AG04449 (cell line): ENCODE measurements around the gene TMPRSS9.

Experiments used
- CTCF ChIA-PET: fragments of 350-600 bp; formaldehyde crosslinking; extraction: SDS; loops from one replicate; lab custom pipeline; 2021; ENCODE audit warnings: antibody characterized with exemption; lab: Yijun Ruan, JAX
- POLR2A ChIA-PET: fragments of 400-600, 350-600 bp; formaldehyde crosslinking; extraction: SDS; loops from one replicate; lab custom pipeline; 2020; ENCODE audit warnings: antibody characterized with exemption, inconsistent platforms; lab: Yijun Ruan, JAX
- DNase-seq: peaks from one replicate; pipeline ENCODE4 v3.0.0-alpha.2; 2010; ENCODE audit warnings: low read depth, low spot score
- H3K4me3 ChIP-seq: 2 replicates; pipeline ENCODE4 v1.5.1; 2011; ENCODE audit warnings: low read depth, mild to moderate bottlenecking, control low read depth, low read length
- TF ChIP-seq, protein P1 (sequence below): IDR thresholded peaks from one replicate; pipeline ENCODE4 v1.5.1; 2011; ENCODE audit warnings: mild to moderate bottlenecking, moderate library complexity, low read length, control low read depth, inconsistent platforms; ENCODE audit not compliant: insufficient read depth; ENCODE audit errors: missing control alignments

The TMPRSS9 gene

DNA sequence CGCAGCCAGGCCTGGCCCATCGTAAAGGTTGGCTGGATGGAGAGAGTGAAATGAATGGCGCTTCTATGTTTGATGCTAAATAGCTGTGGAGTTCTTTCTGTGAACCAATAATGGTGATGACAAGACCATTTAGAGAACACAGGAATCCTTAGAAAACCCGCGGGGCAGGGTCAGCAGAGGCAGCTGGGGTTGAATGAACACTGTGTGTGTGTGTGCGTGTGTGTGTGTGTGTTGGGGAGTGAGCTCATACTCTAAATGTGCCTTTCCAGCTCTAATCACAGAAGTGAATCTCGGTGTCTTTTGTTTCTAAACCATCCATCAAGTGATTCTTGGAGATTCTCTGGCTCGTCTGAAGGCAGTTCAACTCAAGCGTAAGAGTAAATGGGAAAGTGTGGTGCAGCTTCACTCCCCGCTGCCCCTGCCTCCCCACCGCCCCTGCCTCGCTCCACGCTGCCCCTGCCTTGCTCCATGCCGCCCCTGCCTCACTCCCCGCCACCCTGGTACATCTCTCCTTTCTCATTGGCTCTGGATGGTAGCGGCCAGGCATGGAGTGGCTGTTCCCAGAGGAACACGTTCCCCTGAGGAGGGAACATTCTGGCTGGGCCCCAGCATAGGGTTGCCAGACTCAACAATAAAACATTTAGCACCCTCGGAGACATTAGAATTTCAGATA is 21.2 kb downstream of the TMPRSS9 start:
- POLR2A ChIA-PET = no interaction called here
- TF ChIP-seq, protein P1, sequence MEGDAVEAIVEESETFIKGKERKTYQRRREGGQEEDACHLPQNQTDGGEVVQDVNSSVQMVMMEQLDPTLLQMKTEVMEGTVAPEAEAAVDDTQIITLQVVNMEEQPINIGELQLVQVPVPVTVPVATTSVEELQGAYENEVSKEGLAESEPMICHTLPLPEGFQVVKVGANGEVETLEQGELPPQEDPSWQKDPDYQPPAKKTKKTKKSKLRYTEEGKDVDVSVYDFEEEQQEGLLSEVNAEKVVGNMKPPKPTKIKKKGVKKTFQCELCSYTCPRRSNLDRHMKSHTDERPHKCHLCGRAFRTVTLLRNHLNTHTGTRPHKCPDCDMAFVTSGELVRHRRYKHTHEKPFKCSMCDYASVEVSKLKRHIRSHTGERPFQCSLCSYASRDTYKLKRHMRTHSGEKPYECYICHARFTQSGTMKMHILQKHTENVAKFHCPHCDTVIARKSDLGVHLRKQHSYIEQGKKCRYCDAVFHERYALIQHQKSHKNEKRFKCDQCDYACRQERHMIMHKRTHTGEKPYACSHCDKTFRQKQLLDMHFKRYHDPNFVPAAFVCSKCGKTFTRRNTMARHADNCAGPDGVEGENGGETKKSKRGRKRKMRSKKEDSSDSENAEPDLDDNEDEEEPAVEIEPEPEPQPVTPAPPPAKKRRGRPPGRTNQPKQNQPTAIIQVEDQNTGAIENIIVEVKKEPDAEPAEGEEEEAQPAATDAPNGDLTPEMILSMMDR = no peak
- no peak for DNase-seq
- no peak overlapping the region for H3K4me3 ChIP-seq
- CTCF ChIA-PET = interaction anchor here (0.8 to 1.3 kb wide), 2 partner anchors 11 to 12 kb away, joined by 3 to 4 read pairs; no protein-coding TSS in a partner anchor

DNA sequence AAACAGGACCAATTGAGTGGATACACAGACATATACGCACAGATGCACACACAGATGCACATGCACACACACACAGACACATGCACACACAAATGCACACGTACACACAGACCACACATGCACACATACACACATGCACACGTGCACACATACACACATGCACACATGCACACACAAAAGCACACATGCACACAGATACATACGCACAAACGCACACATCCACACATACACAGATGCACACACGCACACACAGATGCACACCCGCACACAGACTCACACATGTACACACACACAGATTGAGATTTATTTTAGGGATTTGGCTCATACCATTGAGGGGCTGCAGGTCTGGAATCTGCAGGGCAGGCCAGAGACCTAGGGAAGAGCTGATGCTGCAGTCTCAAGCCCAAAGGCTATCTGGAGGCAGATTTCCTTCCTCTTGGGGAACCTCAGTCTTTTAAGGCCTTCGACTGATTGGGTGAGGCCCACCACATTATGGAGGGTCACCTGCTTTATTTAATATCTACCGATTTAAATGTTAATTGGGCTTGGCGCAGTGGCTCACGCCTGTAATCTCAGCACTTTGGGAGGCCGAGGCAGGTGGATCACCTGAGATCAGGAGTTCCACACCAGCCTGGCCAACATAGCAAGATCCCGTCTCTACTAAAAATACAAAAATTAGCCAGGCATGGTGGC is 22.6 kb downstream of the TMPRSS9 start:
- TF ChIP-seq, protein P1 = no peak
- no peak for DNase-seq
- ChIA-PET POLR2A (no interaction called here), CTCF (interaction anchor here (1.3 to 1.5 kb wide), 2 partner anchors 10 to 17 kb away, joined by 4 to 5 read pairs; no protein-coding TSS in a partner anchor)
- no peak overlapping the region for H3K4me3 ChIP-seq

DNA sequence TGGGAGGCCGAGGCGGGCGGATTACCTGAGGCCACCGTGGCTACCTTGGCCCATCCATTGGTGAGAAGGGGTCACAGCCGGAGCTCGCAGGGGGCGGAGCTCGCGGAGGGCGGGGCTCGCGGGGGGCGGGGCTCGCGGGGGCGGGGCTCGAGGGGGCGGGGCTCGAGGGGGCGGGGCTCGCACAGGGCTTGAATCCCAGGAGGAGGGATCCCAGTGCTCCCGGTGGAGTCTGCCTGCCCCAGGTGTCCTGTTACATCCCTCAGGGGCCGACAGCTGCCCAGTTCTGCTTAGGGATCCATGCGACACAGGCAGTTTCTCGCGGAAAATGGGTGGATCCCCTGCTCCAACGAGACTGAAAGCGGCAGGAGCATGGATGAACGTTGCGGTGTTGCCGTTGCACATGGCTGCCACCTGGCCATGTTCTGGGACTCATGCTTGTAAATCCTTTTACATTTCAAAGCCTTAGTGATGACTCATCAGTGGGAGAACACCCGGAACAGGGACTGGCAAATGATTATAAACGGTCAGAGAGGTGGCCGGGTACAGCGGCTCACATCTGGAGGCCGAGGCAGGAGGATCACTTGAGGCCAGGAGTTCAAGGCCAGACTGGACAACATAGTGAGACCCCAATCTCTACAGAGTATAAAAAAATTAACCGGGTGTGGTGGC is 25.1 kb downstream of the TMPRSS9 start:
- H3K4me3 ChIP-seq = peak overlapping the region; percentile 41
- TF ChIP-seq, protein P1 = no peak
- CTCF ChIA-PET = interaction anchor here (0.5 kb wide), 1 partner anchor 150 kb away, joined by 3 read pairs; the partner anchor contains the start of gene PLEKHJ1
- peak; percentile 21 for DNase-seq
- POLR2A ChIA-PET = interaction anchor here (0.6 to 0.7 kb wide), 3 partner anchors 87 to 220 kb away, joined by 3 to 4 read pairs (median 3); no protein-coding TSS in a partner anchor

DNA sequence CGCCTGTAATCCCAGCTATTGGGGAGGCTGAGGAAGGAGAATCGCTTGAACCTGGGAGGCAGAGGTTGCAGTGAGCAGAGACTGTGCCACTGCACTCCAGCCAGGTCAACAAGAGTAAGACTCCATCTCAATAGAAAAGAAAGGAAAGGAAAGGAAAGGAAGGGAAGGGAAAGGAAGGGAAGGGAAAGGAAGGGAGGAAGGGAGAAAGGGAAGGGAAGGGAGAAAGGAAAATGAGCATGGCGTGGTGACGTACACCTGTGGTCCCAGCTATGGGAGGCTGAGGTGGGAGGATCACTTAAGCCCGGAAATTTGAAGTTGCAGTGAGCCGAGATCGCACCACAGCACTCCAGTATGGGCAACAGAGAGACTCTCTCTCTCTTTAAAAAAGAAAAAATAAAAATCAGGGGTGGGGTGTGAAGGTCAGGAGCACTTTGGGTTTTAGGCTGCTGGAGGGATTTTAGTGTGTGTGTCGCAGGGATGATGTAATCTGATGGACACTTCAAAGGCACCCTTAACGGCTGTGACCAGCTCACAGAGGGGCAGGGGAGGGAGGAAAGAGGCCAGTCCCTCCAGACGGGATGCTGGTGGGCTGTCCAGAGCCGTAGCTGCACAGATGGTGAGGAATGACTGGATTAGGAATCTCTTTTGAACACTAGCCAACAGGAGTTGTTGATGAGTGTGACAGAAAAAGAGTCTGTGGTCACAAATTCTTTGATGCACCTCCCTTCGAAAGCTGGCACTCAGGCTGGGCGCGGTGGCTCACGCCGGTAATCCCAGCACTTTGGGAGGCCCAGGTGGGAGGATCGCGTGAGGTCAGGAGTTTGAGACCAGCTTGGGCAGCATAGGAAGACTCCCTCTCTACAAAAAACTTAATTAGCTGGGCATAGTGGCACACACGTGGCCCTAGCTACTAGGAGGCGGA is 27.6 kb downstream of the TMPRSS9 start:
- ChIA-PET POLR2A (no interaction called here), CTCF (interaction anchor here (0.8 kb wide), 1 partner anchor 152 kb away, joined by 3 read pairs; no protein-coding TSS in a partner anchor)
- H3K4me3 ChIP-seq = no peak overlapping the region
- no peak for DNase-seq
- TF ChIP-seq, protein P1 = no peak

DNA sequence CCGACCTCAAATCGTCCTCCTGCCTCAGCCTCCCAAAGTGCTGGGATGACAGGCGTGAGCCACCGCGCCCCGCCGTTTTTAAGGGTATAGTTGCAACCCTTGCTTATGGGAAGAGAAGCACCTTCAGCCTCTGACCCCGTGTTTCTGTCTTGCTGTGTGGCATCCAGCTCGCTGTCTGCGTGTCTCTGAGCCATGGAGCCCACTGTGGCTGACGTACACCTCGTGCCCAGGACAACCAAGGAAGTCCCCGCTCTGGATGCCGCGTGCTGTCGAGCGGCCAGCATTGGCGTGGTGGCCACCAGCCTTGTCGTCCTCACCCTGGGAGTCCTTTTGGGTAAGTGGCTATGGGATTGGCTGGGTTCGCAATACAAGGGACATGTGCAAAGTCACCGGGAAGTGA is 29.5 kb downstream of the TMPRSS9 start:
- DNase-seq = no peak
- TF ChIP-seq, protein P1 = no peak
- H3K4me3 ChIP-seq = no peak overlapping the region
- POLR2A ChIA-PET = no interaction called here
- CTCF ChIA-PET = interaction anchor here (1.4 to 3.2 kb wide), 4 partner anchors 33 to 234 kb away, joined by 3 to 11 read pairs (median 8); no protein-coding TSS in a partner anchor
